IMR-90 (cell line): ENCODE data around the gene TGFB3. TPM values are rescaled to one million over a fixed set of nuclear protein-coding genes. Genes with fewer than 3 reads are reported as not detected.
A peak's percentile ranks its signal among the peaks of the same experiment; 100 is the strongest.

Source experiments
- ATAC-seq: fragments of 200-7000 bp; cut with Tn5 transposase; 2 replicates; pipeline ENCODE4 v1.9.1; 2020; ENCODE audit warnings: low read depth, mild to moderate bottlenecking, moderate library complexity
- BruUV-seq: library from RNA; stranded (reverse); fragments of 400-500 nt; replicated peaks from 2 replicates; lab custom pipeline; 2021; lab: Mats Ljungman, UMichigan
- CTCF ChIA-PET: fragments of 300-600 bp; formaldehyde crosslinking; extraction: SDS; loops from one replicate; lab custom pipeline; 2021; ENCODE audit warnings: antibody characterized with exemption; lab: Yijun Ruan, JAX
- POLR2A ChIA-PET: fragments of 300-600 bp; sonication (Branson Sonifier 250); formaldehyde crosslinking; loops from one replicate; lab custom pipeline; 2022; ENCODE audit warnings: antibody characterized with exemption; ENCODE audit not compliant: unreplicated experiment; lab: Charles Lee
- DNase-seq: peaks from one replicate; pipeline ENCODE4 v3.0.0; 2013
- H2AFZ ChIP-seq: replicated peaks from 2 replicates; pipeline ENCODE3; 2013; ENCODE audit warnings: low read length, mild to moderate bottlenecking; ENCODE audit not compliant: poor library complexity
- H2AK5ac ChIP-seq: 2 replicates; pipeline ENCODE4 v1.6.1; 2013; ENCODE audit warnings: low read depth, low read length, inconsistent platforms
- H2AK9ac ChIP-seq: replicated peaks from 2 replicates; pipeline ENCODE3; 2013; ENCODE audit warnings: mild to moderate bottlenecking, low read depth, low read length, moderate library complexity; ENCODE audit not compliant: poor library complexity
- H2BK120ac ChIP-seq: 2 replicates; pipeline ENCODE4 v1.6.1; 2013; ENCODE audit warnings: low read depth, low read length, inconsistent platforms
- H2BK15ac ChIP-seq: 3 replicates; pipeline ENCODE4 v1.6.1; 2013; ENCODE audit warnings: low read depth, low read length, inconsistent platforms
- H2BK20ac ChIP-seq: 2 replicates; pipeline ENCODE4 v1.6.1; 2013; ENCODE audit warnings: low read depth, mild to moderate bottlenecking, inconsistent platforms, low read length, moderate library complexity
- H2BK5ac ChIP-seq: 2 replicates; pipeline ENCODE4 v1.6.1; 2013; ENCODE audit warnings: mild to moderate bottlenecking, low read depth, low read length, inconsistent platforms; ENCODE audit not compliant: poor library complexity, severe bottlenecking
- H3K14ac ChIP-seq: replicated peaks from 2 replicates; pipeline ENCODE4 v1.6.1; 2013; ENCODE audit warnings: low read depth, low read length, inconsistent platforms
- H3K18ac ChIP-seq: 2 replicates; pipeline ENCODE4 v1.6.1; 2013; ENCODE audit warnings: low read depth, low read length, control low read depth
- H3K23ac ChIP-seq: 2 replicates; pipeline ENCODE4 v1.6.1; 2013; ENCODE audit warnings: low read depth, low read length, inconsistent platforms
- H3K27ac ChIP-seq: 2 replicates; pipeline ENCODE4 v1.5.1; 2013; ENCODE audit warnings: mild to moderate bottlenecking, control low read depth, low read length; ENCODE audit not compliant: insufficient read depth
- H3K27me3 ChIP-seq: 2 replicates; pipeline ENCODE4 v1.6.1; 2013; ENCODE audit warnings: low read length; ENCODE audit not compliant: control insufficient read depth, insufficient read depth
- H3K36me3 ChIP-seq: 2 replicates; pipeline ENCODE4 v1.6.1; 2013; ENCODE audit warnings: low read length, mixed read lengths; ENCODE audit not compliant: control insufficient read depth, insufficient read depth
- H3K4ac ChIP-seq: 2 replicates; pipeline ENCODE4 v1.6.1; 2013; ENCODE audit warnings: low read depth, low read length, inconsistent platforms
- H3K4me1 ChIP-seq: 2 replicates; pipeline ENCODE4 v1.6.1; 2013; ENCODE audit warnings: low read length, mixed read lengths; ENCODE audit not compliant: control insufficient read depth, insufficient read depth
- H3K4me2 ChIP-seq: 2 replicates; pipeline ENCODE4 v1.6.1; 2013; ENCODE audit warnings: low read depth, mild to moderate bottlenecking, control low read depth, low read length, moderate library complexity
- H3K4me3 ChIP-seq: 2 replicates; pipeline ENCODE4 v1.5.1; 2013; ENCODE audit warnings: low read depth, mild to moderate bottlenecking, control low read depth, low read length, moderate library complexity; ENCODE audit not compliant: insufficient read depth
- H3K56ac ChIP-seq: 2 replicates; pipeline ENCODE4 v1.6.1; 2013; ENCODE audit warnings: low read length, inconsistent platforms; ENCODE audit not compliant: insufficient read depth; ENCODE audit errors: extremely low read depth
- H3K79me1 ChIP-seq, 2 experiments: 2 replicates each; pipeline ENCODE4 v1.6.1; 2013; ENCODE audit warnings: low read length in 2 of 2, inconsistent platforms in 1 of 2, low read depth in 1 of 2
- H3K9ac ChIP-seq: 2 replicates; pipeline ENCODE4 v1.6.1; 2013; ENCODE audit warnings: low read depth, low read length, control low read depth
- H3K9me1 ChIP-seq: 2 replicates; pipeline ENCODE4 v1.6.1; 2013; ENCODE audit warnings: low read length, inconsistent platforms; ENCODE audit not compliant: insufficient read depth
- H3K9me3 ChIP-seq: 2 replicates; pipeline ENCODE4 v1.6.1; 2013; ENCODE audit warnings: low read length; ENCODE audit not compliant: control insufficient read depth, insufficient read depth
- H4K20me1 ChIP-seq: 2 replicates; pipeline ENCODE4 v1.6.1; 2013; ENCODE audit warnings: low read length, inconsistent platforms; ENCODE audit not compliant: insufficient read depth
- H4K5ac ChIP-seq: 2 replicates; pipeline ENCODE4 v1.6.1; 2013; ENCODE audit warnings: mild to moderate bottlenecking, low read depth, low read length, control low read depth
- H4K8ac ChIP-seq, 2 experiments: 2 replicates each; pipeline ENCODE4 v1.6.1; 2013; ENCODE audit warnings: low read depth in 2 of 2, low read length in 2 of 2, control low read depth in 1 of 2, inconsistent platforms in 1 of 2
- H4K91ac ChIP-seq: 2 replicates; pipeline ENCODE4 v1.6.1; 2013; ENCODE audit warnings: low read depth, low read length, inconsistent platforms; ENCODE audit not compliant: insufficient read depth
- NFE2L2 ChIP-seq: fragments of 150-350 bp; IDR thresholded peaks from 2 replicates; pipeline ENCODE4 v1.6.1; 2016; ENCODE audit warnings: low read depth, mild to moderate bottlenecking, low read length
- WGBS, 2 experiments: methylation state at CpG; one replicate each; pipeline versions ENCODE4 v1.1.5 to v1.1.7; 2013; ENCODE audit warnings: missing lambda C conversion rate in 2 of 2; ENCODE audit not compliant: insufficient read length in 1 of 2; ENCODE audit errors: extremely low coverage in 2 of 2; 5-methylcytosine and 5-hydroxymethylcytosine counted together
- dilution Hi-C: fragments of 300-500 bp; cut with HindIII; formaldehyde crosslinking; loops from one replicate; pipeline ENCODE4 v1.14.3; 2018; ENCODE audit warnings: low sequenced_read_pairs; ENCODE audit not compliant: unreplicated experiment
- in situ Hi-C: fragments of 300-500 bp; cut with MboI; formaldehyde crosslinking; loops from 3 replicates; pipeline ENCODE4 v1.14.3; 2019; ENCODE audit warnings: low sequenced_read_pairs, inconsistent platforms, mixed read lengths
- intact Hi-C: fragments of 100-400 bp; cut with micrococcal nuclease; formaldehyde crosslinking; loops from 2 replicates; pipeline ENCODE4 v1.10.0; 2022
- polyA plus RNA-seq, 3 experiments: library from polyadenylated mRNA; depleted of rRNA; stranded (reverse); fragments of >200 nt; gene quantifications; 2 replicates each; pipeline ENCODE4 v1.2.3, GENCODE V29; 2012; ENCODE audit warnings: low replicate concordance in 1 of 3
- total RNA-seq: library from RNA; depleted of rRNA; stranded (reverse); fragments of >200 nt; gene quantifications from 2 replicates; pipeline ENCODE4 v1.2.3, GENCODE V29; 2012

The TGFB3 gene
- total and polyA plus RNA-seq, 2 of the 4 experiments (the other 2 are of a cell fraction) = 2.2 to 4.3 TPM

GRCh38 chr14:75980856-75981255 is 939 bp downstream of the TGFB3 start:
- no peak overlapping the region for H2BK15ac ChIP-seq
- H2BK20ac ChIP-seq = no peak overlapping the region
- H3K14ac ChIP-seq = no peak overlapping the region
- H2AK9ac ChIP-seq = no peak overlapping the region
- H4K5ac ChIP-seq = no peak overlapping the region; the same call in 1 of the 2 replicates
- H3K9me3 ChIP-seq = no peaks in the 10 kb centered on the region
- H3K36me3 ChIP-seq = no peaks in the 10 kb centered on the region
- no peak overlapping the region for H3K9ac ChIP-seq
- no peaks in the 10 kb centered on the region; the same call in 1 of the 2 replicates for H3K27me3 ChIP-seq
- no peak overlapping the region for H2BK120ac ChIP-seq
- H3K4me3 ChIP-seq = no peak overlapping the region
- H4K20me1 ChIP-seq = no peaks in the 10 kb centered on the region
- H2AFZ ChIP-seq = peak overlapping the region; percentile 77
- peak overlapping the region; percentile 9; the same call in 1 of the 2 replicates for H3K4me2 ChIP-seq
- BruUV-seq = no TSS peak
- no peak overlapping the region; the same call in 1 of the 2 replicates for H3K18ac ChIP-seq
- DNase-seq (no peak), ATAC-seq (no peak)
- no peak for TF ChIP-seq NFE2L2
- no peak overlapping the region for H2BK5ac ChIP-seq
- H3K4me1 ChIP-seq = peaks cover 7% of the 10 kb centered on the region; the same call in 1 of the 2 replicates
- in situ Hi-C loops = loop anchor here (5.0 to 25.0 kb wide), 4 partner anchors 186 to 1081 kb away; partner anchors contain the start of gene FLVCR2
- H2AK5ac ChIP-seq = peak overlapping the region; percentile 32; the same call in 1 of the 2 replicates
- intact Hi-C loops = loop anchor here (5.0 kb wide), 2 partner anchors 114 to 404 kb away; partner anchors contain the start of gene FLVCR2
- no peak overlapping the region for H3K23ac ChIP-seq
- no peaks in the 10 kb centered on the region for H3K9me1 ChIP-seq
- H4K8ac ChIP-seq = no peak overlapping the region
- H3K27ac ChIP-seq = peak overlapping the region; percentile 6; the same call in 1 of the 2 replicates
- 49% methylated on average over 5 of the region's 8 CpGs; no CpG with 5 or more reads in 1 of the 2 experiments for WGBS, 2 experiments
- ChIA-PET POLR2A (no interaction called here), CTCF (interaction anchor here (1.1 to 5.3 kb wide), 3 partner anchors 112 to 403 kb away, joined by 3 to 63 read pairs (median 3); no protein-coding TSS in a partner anchor)
- H3K4ac ChIP-seq = no peak overlapping the region
- H4K91ac ChIP-seq = no peak overlapping the region
- dilution Hi-C loops = no loop called here
- H3K56ac ChIP-seq = no peak overlapping the region
- 0 out of 4 replicates have a peak, but pooled peaks cover 0 to 1% of the 10 kb centered on the region in 2 experiments for H3K79me1 ChIP-seq
